GM12872 (cell line): ENCODE results near the gene BIRC5.

ENCODE experiments used
- CTCF ChIP-seq: IDR thresholded peaks from 3 replicates; pipeline ENCODE4 v1.5.1; 2011; ENCODE audit warnings: low read depth, mild to moderate bottlenecking, low read length, moderate library complexity; ENCODE audit not compliant: insufficient read depth

BIRC5 gene

GRCh38 chr17:78186692-78187595 lies 27.1 kb upstream of the BIRC5 start, which contains the start of the genes AFMID and TK1:
AFMID (plus strand) TSS chr17:78187362; CDS start chr17:78187371, 9 bp downstream.
TK1 (minus strand) TSS chr17:78187052; CDS start chr17:78186994, 58 bp downstream.
- 0 out of 3 replicates have a peak, but pooled peaks have one; percentile 26 for TF ChIP-seq CTCF

DNA sequence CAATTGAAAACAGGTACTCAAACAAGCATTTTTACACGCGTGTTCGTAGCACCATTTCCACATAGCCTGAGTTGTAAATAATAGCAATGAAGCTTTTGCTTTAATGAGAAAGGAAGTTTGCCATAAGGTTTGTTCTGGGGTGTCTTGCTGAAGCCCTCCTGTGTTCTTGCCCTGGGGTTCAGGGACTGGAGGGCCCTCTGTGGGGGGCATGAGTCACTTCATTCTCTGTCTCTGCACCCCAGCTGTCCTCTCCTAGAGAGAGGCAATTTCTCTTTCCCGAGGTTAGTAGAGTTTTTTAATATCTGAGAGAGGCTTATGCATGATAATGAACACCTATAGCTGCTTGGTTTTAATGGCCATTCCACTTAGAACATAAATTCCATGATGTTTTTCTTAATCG lies 17.3 kb upstream of the BIRC5 start:
- TF ChIP-seq CTCF = no peak

GRCh38 chr17:78197147-78197832 lies 16.8 kb upstream of the BIRC5 start:
- TF ChIP-seq CTCF = no peak

GRCh38 chr17:78200451-78200850 lies 13.6 kb upstream of the BIRC5 start:
- TF ChIP-seq CTCF = no peak

- no peak for TF ChIP-seq CTCF
Observed at GRCh38 chr17:78202666-78203065, 11.4 kb upstream of the BIRC5 start.

DNA sequence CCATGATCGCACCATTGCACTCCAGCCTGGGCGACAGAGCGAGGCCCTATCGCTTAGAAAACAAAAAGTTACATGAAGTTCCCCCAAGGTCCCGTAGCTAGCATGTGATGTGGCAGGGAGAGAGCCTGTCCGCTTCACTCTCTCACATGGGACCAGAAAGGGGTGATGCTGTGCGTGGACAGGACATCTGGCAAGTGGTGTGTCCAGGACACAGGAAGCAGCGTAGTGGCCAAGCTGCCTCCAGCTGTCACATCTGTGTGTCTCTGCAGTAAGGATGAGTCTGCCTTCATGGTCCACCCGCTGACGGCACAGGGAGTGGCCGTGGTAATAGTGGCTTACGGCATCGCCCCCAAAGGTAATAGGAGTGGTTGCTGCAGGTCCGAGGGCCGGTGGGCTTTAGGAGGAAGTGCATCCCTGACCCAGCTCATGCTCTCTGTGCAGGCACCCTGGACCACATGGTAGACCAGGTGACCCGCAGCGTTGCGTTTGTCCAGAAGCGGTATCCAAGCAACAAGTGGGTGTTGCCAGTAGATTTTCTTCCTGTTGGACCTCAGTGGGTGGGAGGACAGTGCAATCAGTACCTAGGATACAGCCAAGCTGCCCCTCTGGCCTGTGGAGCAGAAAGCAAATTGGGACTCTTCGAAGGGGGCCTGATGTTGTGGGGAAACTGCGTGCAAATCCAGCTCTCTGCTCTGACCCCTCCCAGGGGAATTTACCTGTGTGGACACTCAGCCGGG lies 9.5 kb upstream of the BIRC5 start:
- TF ChIP-seq CTCF = no peak
